GM12878 (cell line): ENCODE measurements around the gene ZFAND2B. TPM values are rescaled to one million over a fixed set of nuclear protein-coding genes. Genes with fewer than 3 reads are reported as not detected.
A peak's percentile ranks its signal among the peaks of the same experiment; 100 is the strongest.

Experiments
- ATAC-seq: fragments of 200-7000 bp; cut with Tn5 transposase; 3 replicates; pipeline ENCODE4 v1.9.1; 2020; ENCODE audit warnings: mild to moderate bottlenecking, moderate library complexity
- BruUV-seq: library from RNA; stranded (reverse); fragments of 400-500 nt; replicated peaks from 2 replicates; lab custom pipeline; 2021; lab: Mats Ljungman, UMichigan
- CTCF ChIA-PET: fragments of 300-600 bp; sonication (Branson Sonifier 250); formaldehyde crosslinking; extraction: SDS; loops from one replicate; lab custom pipeline; 2021; ENCODE audit warnings: inconsistent platforms; lab: Yijun Ruan, JAX
- POLR2A ChIA-PET: fragments of 350-600 bp; formaldehyde crosslinking; extraction: SDS; loops from one replicate; lab custom pipeline; 2021; ENCODE audit warnings: inconsistent platforms; lab: Charles Lee
- RAD21 ChIA-PET: fragments of 300-600 bp; sonication (Branson Sonifier 250); formaldehyde crosslinking; loops from one replicate; lab custom pipeline; 2023; ENCODE audit warnings: antibody characterized with exemption; ENCODE audit not compliant: unreplicated experiment; lab: Charles Lee
- SMC1A ChIA-PET: fragments of 300-600 bp; sonication (Branson Sonifier 250); formaldehyde crosslinking; loops from one replicate; lab custom pipeline; 2023; ENCODE audit not compliant: unreplicated experiment, uncharacterized antibody; lab: Charles Lee
- DNase-seq: peaks from one replicate; pipeline ENCODE4 v3.0.0-alpha.2; 2011; ENCODE audit warnings: low read depth, low spot score
- FAIRE-seq: peaks from 3 replicates; lab custom pipeline; 2011; peaks lifted over from hg19 to GRCh38; lab: Jason Lieb, UNC
- H2AFZ ChIP-seq: 2 replicates; pipeline ENCODE4 v1.6.0; 2011; ENCODE audit warnings: low read depth, low read length, control low read depth; ENCODE audit not compliant: control insufficient read depth
- H3K27ac ChIP-seq: 2 replicates; pipeline ENCODE4 v1.5.1; 2011; ENCODE audit warnings: control low read depth; ENCODE audit not compliant: control insufficient read depth, insufficient read depth
- H3K27me3 ChIP-seq, 2 experiments: replicated peaks in 1 of 2; 2 replicates each; pipeline versions ENCODE4 v1.6.0 to v1.6.1; 2011; ENCODE audit warnings: low read length in 1 of 2; ENCODE audit not compliant: control insufficient read depth in 2 of 2, insufficient read depth in 2 of 2
- H3K36me3 ChIP-seq, 2 experiments: 2 replicates each; pipeline ENCODE4 v1.5.1; 2011; ENCODE audit warnings: low read length in 1 of 2; ENCODE audit not compliant: control insufficient read depth in 2 of 2, insufficient read depth in 2 of 2
- H3K4me1 ChIP-seq: 2 replicates; pipeline ENCODE4 v1.6.1; 2011; ENCODE audit warnings: mild to moderate bottlenecking, low read length, moderate library complexity, mixed read lengths; ENCODE audit not compliant: control insufficient read depth, insufficient read depth
- H3K4me2 ChIP-seq: 2 replicates; pipeline ENCODE4 v1.6.0; 2011; ENCODE audit warnings: control low read depth; ENCODE audit not compliant: control insufficient read depth, insufficient read depth
- H3K4me3 ChIP-seq: fragments of 200-600 bp; sonication (generic); 2 replicates; pipeline ENCODE4 v1.5.1; 2016
- H3K79me2 ChIP-seq: 2 replicates; pipeline ENCODE4 v1.6.0; 2011; ENCODE audit warnings: low read length; ENCODE audit not compliant: control insufficient read depth, insufficient read depth
- H3K9ac ChIP-seq: 2 replicates; pipeline ENCODE4 v1.8.0; 2011; ENCODE audit warnings: low read length, control low read depth, mixed read lengths; ENCODE audit not compliant: control insufficient read depth, insufficient read depth
- H3K9me3 ChIP-seq: replicated peaks from 3 replicates; pipeline ENCODE4 v1.5.1; 2011; ENCODE audit warnings: mild to moderate bottlenecking, low read length; ENCODE audit not compliant: control insufficient read depth, insufficient read depth
- H4K20me1 ChIP-seq: 2 replicates; pipeline ENCODE4 v1.6.0; 2011; ENCODE audit not compliant: control insufficient read depth, insufficient read depth
- CREM ChIP-seq: IDR thresholded peaks from 2 replicates; pipeline ENCODE4 v1.6.1; 2014; ENCODE audit warnings: antibody characterized with exemption, low read depth
- HCFC1 ChIP-seq: fragments of 150-350 bp; IDR thresholded peaks from 2 replicates; pipeline ENCODE4 v1.6.1; 2014; ENCODE audit warnings: low read length
- KDM1A ChIP-seq: fragments of 200-600 bp; sonication (generic); IDR thresholded peaks from 2 replicates; pipeline ENCODE4 v1.6.1; 2016; ENCODE audit warnings: borderline replicate concordance
- MXI1 ChIP-seq: fragments of 150-350 bp; IDR thresholded peaks from 2 replicates; pipeline ENCODE4 v1.6.1; 2011; ENCODE audit warnings: low read depth, mild to moderate bottlenecking, inconsistent platforms, low read length, improper control_type of control experiment
- NBN ChIP-seq: fragments of 450-650 bp; IDR thresholded peaks from 2 replicates; pipeline ENCODE4 v1.6.1; 2016
- NFXL1 ChIP-seq: fragments of 450-650 bp; IDR thresholded peaks from 2 replicates; pipeline ENCODE4 v1.6.1; 2017; ENCODE audit warnings: antibody characterized with exemption, mild to moderate bottlenecking, borderline replicate concordance
- PAX5 ChIP-seq: IDR thresholded peaks from 2 replicates; pipeline ENCODE4 v1.6.1; 2011; ENCODE audit warnings: low read depth, low read length, borderline replicate concordance
- POLR2A ChIP-seq: IDR thresholded peaks from 2 replicates; pipeline ENCODE4 v1.6.1; 2011; ENCODE audit warnings: low read depth, mild to moderate bottlenecking, low read length
- POLR2AphosphoS2 ChIP-seq: IDR thresholded peaks from 2 replicates; pipeline ENCODE4 v1.6.1; 2011; ENCODE audit warnings: low read depth, mild to moderate bottlenecking, low read length, improper control_type of control experiment, moderate library complexity
- RAD51 ChIP-seq: fragments of 450-650 bp; IDR thresholded peaks from 2 replicates; pipeline ENCODE4 v1.6.1; 2016; ENCODE audit warnings: moderate library complexity, mild to moderate bottlenecking, inconsistent platforms
- SIN3A ChIP-seq: IDR thresholded peaks from 2 replicates; pipeline ENCODE4 v1.6.1; 2012; ENCODE audit warnings: low read depth, low read length, improper control_type of control experiment
- SIX5 ChIP-seq: IDR thresholded peaks from 2 replicates; pipeline ENCODE4 v1.6.1; 2011; ENCODE audit warnings: mild to moderate bottlenecking, low read depth, low read length, moderate library complexity; ENCODE audit not compliant: severe bottlenecking
- SPI1 ChIP-seq: IDR thresholded peaks from 2 replicates; pipeline ENCODE4 v1.6.1; 2011; ENCODE audit warnings: low read depth, mild to moderate bottlenecking, low read length, moderate library complexity, borderline replicate concordance; ENCODE audit not compliant: insufficient read depth
- WGBS: methylation state at CpG from one replicate; pipeline ENCODE4 v1.1.6; 2016; ENCODE audit warnings: low lambda C conversion rate; ENCODE audit not compliant: insufficient replicate concordance, insufficient coverage; ENCODE audit errors: missing lambda C conversion rate; 5-methylcytosine and 5-hydroxymethylcytosine counted together
- in situ Hi-C: fragments of 300-500 bp; cut with MboI; formaldehyde crosslinking; loops from 9 replicates; pipeline ENCODE4 v1.14.3; 2018; ENCODE audit warnings: mixed read lengths
- intact Hi-C: fragments of 100-400 bp; cut with micrococcal nuclease; formaldehyde crosslinking; loops from one replicate; pipeline ENCODE4 v1.14.2; 2022; ENCODE audit not compliant: unreplicated experiment
- polyA plus RNA-seq, 11 experiments: library from polyadenylated mRNA; depleted of rRNA in 4 of 11; unstranded in 6 of 11; stranded (reverse) in 5 of 11; fragments of >200 nt; fragmentation: Nextera tagmentation in 4 of 11; fragmentation: Illumina TruSeq in 1 of 11; extraction: Ambion mirVana in 4 of 11; extraction: Trizol in 1 of 11; gene quantifications; 1 replicate in 1 of 11; 2 replicates in 10 of 11; pipeline versions ENCODE4 v1.2.1 to v1.2.3, GENCODE V29; 2011 to 2016; ENCODE audit warnings: inconsistent platforms in 2 of 11, missing spikeins in 2 of 11, low read depth in 1 of 11
- total RNA-seq, 4 experiments: library from RNA; depleted of rRNA in 3 of 4; stranded (reverse); fragments of >200 nt in 3 of 4; fragmentation: Illumina TruSeq in 1 of 4; extraction: Trizol in 1 of 4; gene quantifications; 2 replicates each; pipeline versions ENCODE4 v1.2.1 to v1.2.3, GENCODE V29; 2013 to 2021
- TF ChIP-seq, protein P1 (sequence below): IDR thresholded peaks from 2 replicates; pipeline ENCODE4 v1.6.1; 2011; ENCODE audit warnings: borderline replicate concordance, low read depth, mild to moderate bottlenecking, moderate library complexity, mixed read lengths, low read length; ENCODE audit not compliant: insufficient read depth; ENCODE audit errors: extremely low read length
- TF ChIP-seq, protein P2 (sequence below): fragments of 450-650 bp; IDR thresholded peaks from 2 replicates; pipeline ENCODE4 v1.6.1; 2017; ENCODE audit warnings: low read depth, mild to moderate bottlenecking, moderate library complexity
- TF ChIP-seq, protein P3 (sequence below): fragments of 450-650 bp; IDR thresholded peaks from 2 replicates; pipeline ENCODE4 v1.6.1; 2017; ENCODE audit warnings: mild to moderate bottlenecking, moderate library complexity

Gene ZFAND2B
- total and polyA plus RNA-seq, 10 of the 15 experiments (the other 5 are each of a cell fraction or from before 2014, with no cell fraction given): 5.4 to 28.1 (median 22.4) TPM

DNA sequence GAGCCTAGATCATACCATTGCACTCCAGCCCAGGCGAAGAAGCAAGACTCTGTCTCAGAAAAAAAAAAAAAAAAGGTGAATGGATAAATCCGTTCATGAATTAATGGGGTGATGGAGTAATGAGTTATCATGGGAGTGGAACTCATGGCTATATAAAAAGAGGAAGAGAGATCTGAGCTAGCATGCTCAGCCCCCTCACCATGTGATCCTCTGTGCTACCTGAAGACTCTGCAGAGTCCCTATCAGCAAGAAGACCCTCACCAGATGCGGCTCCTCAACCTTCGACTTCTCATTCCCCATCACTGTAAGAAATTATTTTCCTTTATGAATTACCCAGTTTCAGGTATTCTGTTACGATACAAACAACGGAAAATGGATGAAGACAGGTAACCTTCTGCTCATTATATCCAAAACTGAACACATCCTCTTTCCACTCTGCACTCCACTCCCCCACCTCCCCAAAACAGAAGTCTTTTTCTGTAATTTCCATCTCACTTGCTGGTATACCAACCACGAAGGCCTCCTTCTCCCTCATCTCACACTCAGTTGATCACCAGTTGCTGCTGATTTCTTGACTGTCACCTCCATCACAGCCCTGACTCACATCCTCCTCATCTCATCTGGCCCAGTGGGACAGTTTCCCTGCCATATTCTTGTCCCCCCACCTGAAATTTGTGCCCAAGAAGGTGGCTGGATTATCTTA, 19.7 kb upstream of the ZFAND2B start:
- WGBS: 65% methylated on average over 6 of the region's 7 CpGs
- POLR2A ChIA-PET: no interaction called here
- RAD21 ChIA-PET: no interaction called here
- H3K9me3 ChIP-seq: no peaks in the 10 kb centered on the region
- H3K4me3 ChIP-seq: no peak overlapping the region
- FAIRE-seq (no peak), ATAC-seq (peak; percentile 17; the same call in 1 of the 3 replicates), DNase-seq (no peak)
- BruUV-seq: no TSS peak
- H3K36me3 ChIP-seq: peaks cover 4 to 8% of the 10 kb centered on the region in 2 experiments; a peak in 2 of 4 replicates
- H3K79me2 ChIP-seq: no peaks in the 10 kb centered on the region
- no peaks in the 10 kb centered on the region for H3K27me3 ChIP-seq
- intact Hi-C loops: no loop called here
- no peak overlapping the region for H3K9ac ChIP-seq
- no peaks in the 10 kb centered on the region for H4K20me1 ChIP-seq
- H3K4me2 ChIP-seq: no peak overlapping the region
- SMC1A ChIA-PET: no interaction called here
- no peak overlapping the region for H3K27ac ChIP-seq
- H2AFZ ChIP-seq: no peak overlapping the region
- in situ Hi-C loops: no loop called here
- no peaks in the 10 kb centered on the region; the same call in 1 of the 2 replicates for H3K4me1 ChIP-seq
- CTCF ChIA-PET: no interaction called here
- TF ChIP-seq NBN (0 out of 2 replicates have a peak, but pooled peaks have one; percentile 32), SIX5 (no peak), MXI1 (no peak), SPI1 (peak; percentile 71), POLR2A (no peak), RAD51 (no peak), NFXL1 (no peak), KDM1A (no peak), HCFC1 (no peak), PAX5 (no peak), POLR2AphosphoS2 (0 out of 2 replicates have a peak, but pooled peaks have one; percentile 28), SIN3A (no peak), CREM (no peak)
- TF ChIP-seq, protein P1, sequence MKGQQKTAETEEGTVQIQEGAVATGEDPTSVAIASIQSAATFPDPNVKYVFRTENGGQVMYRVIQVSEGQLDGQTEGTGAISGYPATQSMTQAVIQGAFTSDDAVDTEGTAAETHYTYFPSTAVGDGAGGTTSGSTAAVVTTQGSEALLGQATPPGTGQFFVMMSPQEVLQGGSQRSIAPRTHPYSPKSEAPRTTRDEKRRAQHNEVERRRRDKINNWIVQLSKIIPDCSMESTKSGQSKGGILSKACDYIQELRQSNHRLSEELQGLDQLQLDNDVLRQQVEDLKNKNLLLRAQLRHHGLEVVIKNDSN: no peak
- TF ChIP-seq, protein P2, sequence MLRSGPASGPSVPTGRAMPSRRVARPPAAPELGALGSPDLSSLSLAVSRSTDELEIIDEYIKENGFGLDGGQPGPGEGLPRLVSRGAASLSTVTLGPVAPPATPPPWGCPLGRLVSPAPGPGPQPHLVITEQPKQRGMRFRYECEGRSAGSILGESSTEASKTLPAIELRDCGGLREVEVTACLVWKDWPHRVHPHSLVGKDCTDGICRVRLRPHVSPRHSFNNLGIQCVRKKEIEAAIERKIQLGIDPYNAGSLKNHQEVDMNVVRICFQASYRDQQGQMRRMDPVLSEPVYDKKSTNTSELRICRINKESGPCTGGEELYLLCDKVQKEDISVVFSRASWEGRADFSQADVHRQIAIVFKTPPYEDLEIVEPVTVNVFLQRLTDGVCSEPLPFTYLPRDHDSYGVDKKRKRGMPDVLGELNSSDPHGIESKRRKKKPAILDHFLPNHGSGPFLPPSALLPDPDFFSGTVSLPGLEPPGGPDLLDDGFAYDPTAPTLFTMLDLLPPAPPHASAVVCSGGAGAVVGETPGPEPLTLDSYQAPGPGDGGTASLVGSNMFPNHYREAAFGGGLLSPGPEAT: 0 out of 2 replicates have a peak, but pooled peaks have one; percentile 19
- TF ChIP-seq, protein P3, sequence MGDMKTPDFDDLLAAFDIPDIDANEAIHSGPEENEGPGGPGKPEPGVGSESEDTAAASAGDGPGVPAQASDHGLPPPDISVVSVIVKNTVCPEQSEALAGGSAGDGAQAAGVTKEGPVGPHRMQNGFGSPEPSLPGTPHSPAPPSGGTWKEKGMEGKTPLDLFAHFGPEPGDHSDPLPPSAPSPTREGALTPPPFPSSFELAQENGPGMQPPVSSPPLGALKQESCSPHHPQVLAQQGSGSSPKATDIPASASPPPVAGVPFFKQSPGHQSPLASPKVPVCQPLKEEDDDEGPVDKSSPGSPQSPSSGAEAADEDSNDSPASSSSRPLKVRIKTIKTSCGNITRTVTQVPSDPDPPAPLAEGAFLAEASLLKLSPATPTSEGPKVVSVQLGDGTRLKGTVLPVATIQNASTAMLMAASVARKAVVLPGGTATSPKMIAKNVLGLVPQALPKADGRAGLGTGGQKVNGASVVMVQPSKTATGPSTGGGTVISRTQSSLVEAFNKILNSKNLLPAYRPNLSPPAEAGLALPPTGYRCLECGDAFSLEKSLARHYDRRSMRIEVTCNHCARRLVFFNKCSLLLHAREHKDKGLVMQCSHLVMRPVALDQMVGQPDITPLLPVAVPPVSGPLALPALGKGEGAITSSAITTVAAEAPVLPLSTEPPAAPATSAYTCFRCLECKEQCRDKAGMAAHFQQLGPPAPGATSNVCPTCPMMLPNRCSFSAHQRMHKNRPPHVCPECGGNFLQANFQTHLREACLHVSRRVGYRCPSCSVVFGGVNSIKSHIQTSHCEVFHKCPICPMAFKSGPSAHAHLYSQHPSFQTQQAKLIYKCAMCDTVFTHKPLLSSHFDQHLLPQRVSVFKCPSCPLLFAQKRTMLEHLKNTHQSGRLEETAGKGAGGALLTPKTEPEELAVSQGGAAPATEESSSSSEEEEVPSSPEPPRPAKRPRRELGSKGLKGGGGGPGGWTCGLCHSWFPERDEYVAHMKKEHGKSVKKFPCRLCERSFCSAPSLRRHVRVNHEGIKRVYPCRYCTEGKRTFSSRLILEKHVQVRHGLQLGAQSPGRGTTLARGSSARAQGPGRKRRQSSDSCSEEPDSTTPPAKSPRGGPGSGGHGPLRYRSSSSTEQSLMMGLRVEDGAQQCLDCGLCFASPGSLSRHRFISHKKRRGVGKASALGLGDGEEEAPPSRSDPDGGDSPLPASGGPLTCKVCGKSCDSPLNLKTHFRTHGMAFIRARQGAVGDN: no peak
